ENCODE measurements around the gene LRRC8C. TPM values are rescaled to one million over a fixed set of nuclear protein-coding genes. Genes with fewer than 3 reads are reported as not detected.

LRRC8C gene
- total and polyA plus RNA-seq, 2 of the 8 experiments (the other 6 are each of a cell fraction or from before 2014, with no cell fraction given): 1.1 to 2.1 TPM

DNA sequence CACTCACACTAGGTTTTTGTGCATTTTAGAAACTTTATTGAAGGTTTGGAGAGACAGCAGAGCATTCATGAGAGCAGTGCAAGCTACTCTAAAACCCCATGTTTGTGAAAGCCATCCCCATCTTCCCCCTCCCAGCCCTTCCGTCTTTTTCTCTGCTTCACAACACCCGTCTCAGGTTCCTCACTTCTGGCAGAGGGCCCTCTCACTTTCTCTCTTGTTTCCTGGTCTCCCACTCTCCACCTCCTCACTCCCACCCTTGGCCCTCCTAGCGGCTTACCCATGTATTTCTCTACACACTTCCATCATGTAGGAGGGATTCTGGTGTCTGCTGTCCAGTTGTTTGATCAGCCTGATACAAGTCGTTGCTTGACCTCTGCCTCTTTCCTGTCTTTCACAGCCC, 92.7 kb downstream of the LRRC8C start:
- FAIRE-seq (no peak), DNase-seq (ENCODE audit: low read depth in 1 of 2, low spot score in 2 of 2) (no peak)
- no peak overlapping the region for H3K18ac ChIP-seq (ENCODE audit: extremely low read depth, low read length)
- CTCF ChIA-PET (ENCODE audit: partially characterized antibody): interaction anchor here (0.8 to 1.4 kb wide), 5 partner anchors 15 to 389 kb away, joined by 3 read pairs; partner anchors contain the start of gene LRRC8C
- H3K4me1 ChIP-seq (replicated peaks in 1 of 4; ENCODE audit: control insufficient read depth in 3 of 4, insufficient read depth in 4 of 4, low read length in 3 of 4): no peaks in the 10 kb centered on the region
- no peak for TF ChIP-seq SP4 (IDR thresholded peaks at IDR 0.05; ENCODE audit: low read length)
- no peaks in the 10 kb centered on the region for H3K36me3 ChIP-seq (ENCODE audit: control insufficient read depth in 2 of 4, insufficient read depth in 4 of 4, low read length in 3 of 4)
- no peak overlapping the region for H2BK20ac ChIP-seq (ENCODE audit: low read length)
- 84% methylated on average over 4 of the region's 4 CpGs; no CpG with 5 or more reads in 1 of the 2 experiments for WGBS, 2 experiments (ENCODE audit: extremely low coverage in 1 of 2, insufficient coverage in 1 of 2, insufficient read length in 1 of 2, insufficient replicate concordance in 2 of 2, low coverage in 1 of 2, low lambda C conversion rate in 2 of 2, missing lambda C conversion rate in 1 of 2)
- no peaks in the 10 kb centered on the region for H4K20me1 ChIP-seq (replicated peaks in 1 of 2; ENCODE audit: control insufficient read depth in 1 of 2, insufficient read depth in 2 of 2, low read length in 2 of 2)
- no peak overlapping the region for H2BK15ac ChIP-seq (ENCODE audit: low read length)
- no peak overlapping the region for H2AFZ ChIP-seq (ENCODE audit: low read length)
- no peak overlapping the region for H3K4me3 ChIP-seq (ENCODE audit: extremely low read depth in 1 of 4, insufficient read depth in 2 of 4, low read depth in 3 of 4, low read length in 4 of 4)
- no peak overlapping the region for H3K4ac ChIP-seq (replicated peaks; ENCODE audit: insufficient read length, low read depth, low read length)
- H3K23me2 ChIP-seq (ENCODE audit: low read depth, low read length): no peaks in the 10 kb centered on the region
- no peak overlapping the region for H2AK5ac ChIP-seq (ENCODE audit: low read depth, low read length)
- no peak overlapping the region for H3K23ac ChIP-seq (ENCODE audit: insufficient read length)
- H4K91ac ChIP-seq (replicated peaks; ENCODE audit: insufficient read length, low read length): no peak overlapping the region
- no peak overlapping the region for H3K9ac ChIP-seq (replicated peaks in 1 of 4; ENCODE audit: extremely low read depth in 1 of 4, low read depth in 3 of 4, low read length in 3 of 4)
- no peak overlapping the region for H3K27ac ChIP-seq (ENCODE audit: low read depth, low read length)
- H2BK120ac ChIP-seq (replicated peaks; ENCODE audit: low read depth, low read length): no peak overlapping the region
- no peak overlapping the region for H4K5ac ChIP-seq (ENCODE audit: insufficient read length, low read depth, low read length)
- no peak overlapping the region for H2BK5ac ChIP-seq (ENCODE audit: low read depth, low read length)
- no peak overlapping the region for H3K56ac ChIP-seq (replicated peaks; ENCODE audit: insufficient read length, low read depth, low read length)
- POLR2A ChIA-PET (ENCODE audit: partially characterized antibody): no interaction called here
- H3K9me3 ChIP-seq (ENCODE audit: insufficient read depth in 2 of 2, low read depth in 1 of 2, low read length in 1 of 2): no peaks in the 10 kb centered on the region
- H3K4me2 ChIP-seq (ENCODE audit: insufficient read depth in 1 of 2, low read depth in 2 of 2, low read length in 2 of 2): no peak overlapping the region
- no peak overlapping the region for H3K14ac ChIP-seq (ENCODE audit: insufficient read length)
- no peaks in the 10 kb centered on the region for H3K79me2 ChIP-seq (ENCODE audit: control insufficient read depth in 1 of 2, insufficient read depth in 2 of 2, low read length in 2 of 2)
- no peak overlapping the region for H2BK12ac ChIP-seq (ENCODE audit: low read depth, low read length)
- no peak overlapping the region for H4K8ac ChIP-seq (ENCODE audit: extremely low read depth, insufficient read depth, low read length)
- no peaks in the 10 kb centered on the region for H3K27me3 ChIP-seq (replicated peaks in 1 of 4; ENCODE audit: control insufficient read depth in 3 of 4, extremely low read depth in 1 of 4, insufficient read depth in 3 of 4, low read length in 3 of 4)
- H3K79me1 ChIP-seq (ENCODE audit: low read depth, low read length): no peaks in the 10 kb centered on the region

Data from H1 (cell line).